ENCODE results near the gene ZFP1. TPM values are rescaled to one million over a fixed set of nuclear protein-coding genes. Genes with fewer than 3 reads are reported as not detected.

ZFP1 gene
- total and polyA plus RNA-seq, 3 donors from 2014 or later, result 12.3 to 14.6 (median 14.0) TPM

GRCh38 chr16:75101635-75102034 lies 46.7 kb upstream of the ZFP1 start:
- H3K36me3 ChIP-seq (ENCODE audit: low read depth, missing control alignments), result no peaks in the 10 kb centered on the region
- no peaks in the 10 kb centered on the region for H3K9me3 ChIP-seq
- H3K27me3 ChIP-seq, result no peaks in the 10 kb centered on the region
- no peak overlapping the region for H3K4me3 ChIP-seq
- TF ChIP-seq POLR2A (IDR thresholded peaks at IDR 0.05), result no peak
- TF ChIP-seq, protein P1, sequence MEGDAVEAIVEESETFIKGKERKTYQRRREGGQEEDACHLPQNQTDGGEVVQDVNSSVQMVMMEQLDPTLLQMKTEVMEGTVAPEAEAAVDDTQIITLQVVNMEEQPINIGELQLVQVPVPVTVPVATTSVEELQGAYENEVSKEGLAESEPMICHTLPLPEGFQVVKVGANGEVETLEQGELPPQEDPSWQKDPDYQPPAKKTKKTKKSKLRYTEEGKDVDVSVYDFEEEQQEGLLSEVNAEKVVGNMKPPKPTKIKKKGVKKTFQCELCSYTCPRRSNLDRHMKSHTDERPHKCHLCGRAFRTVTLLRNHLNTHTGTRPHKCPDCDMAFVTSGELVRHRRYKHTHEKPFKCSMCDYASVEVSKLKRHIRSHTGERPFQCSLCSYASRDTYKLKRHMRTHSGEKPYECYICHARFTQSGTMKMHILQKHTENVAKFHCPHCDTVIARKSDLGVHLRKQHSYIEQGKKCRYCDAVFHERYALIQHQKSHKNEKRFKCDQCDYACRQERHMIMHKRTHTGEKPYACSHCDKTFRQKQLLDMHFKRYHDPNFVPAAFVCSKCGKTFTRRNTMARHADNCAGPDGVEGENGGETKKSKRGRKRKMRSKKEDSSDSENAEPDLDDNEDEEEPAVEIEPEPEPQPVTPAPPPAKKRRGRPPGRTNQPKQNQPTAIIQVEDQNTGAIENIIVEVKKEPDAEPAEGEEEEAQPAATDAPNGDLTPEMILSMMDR (IDR thresholded peaks at IDR 0.05), result no peak
- intact Hi-C loops (cut with DNase I; ENCODE audit: low total_unique reads), result no loop called here
- H3K27ac ChIP-seq, result no peak overlapping the region
- WGBS, 2 donors, result 92 to 97% methylated on average over 2 to 3 of the region's 3 CpGs
- no peak for DNase-seq
- H3K4me1 ChIP-seq, result peaks cover 21% of the 10 kb centered on the region

DNA sequence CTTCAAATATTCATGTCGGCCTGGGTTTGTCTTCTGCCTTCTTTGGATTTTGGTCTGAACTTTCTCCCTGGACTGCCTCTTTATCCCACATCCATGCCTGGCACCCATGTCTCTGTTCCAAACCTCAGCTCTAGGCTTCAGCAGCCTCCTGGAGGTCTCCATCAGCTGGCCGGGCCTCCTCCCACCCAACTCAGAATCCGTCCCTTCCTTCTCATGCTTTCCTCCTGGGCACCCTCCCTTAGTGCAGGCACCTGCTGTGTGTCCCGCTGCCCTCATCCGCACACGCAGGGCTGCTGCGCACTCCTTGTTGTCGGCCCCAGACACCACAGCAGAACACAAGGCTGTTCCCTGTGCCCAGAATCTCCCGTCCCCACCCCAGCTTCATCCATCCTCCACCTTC lies 45.7 kb upstream of the ZFP1 start:
- Histone ChIP-seq H3K27me3 (no peaks in the 10 kb centered on the region), H3K4me1 (peaks cover 19% of the 10 kb centered on the region), H3K4me3 (no peak overlapping the region), H3K36me3 (ENCODE audit: low read depth, missing control alignments) (no peaks in the 10 kb centered on the region), H3K9me3 (no peaks in the 10 kb centered on the region), H3K27ac (no peak overlapping the region)
- 88 to 95% methylated on average over 9 of the region's 9 CpGs for WGBS, 2 donors
- intact Hi-C loops (cut with DNase I; ENCODE audit: low total_unique reads), result no loop called here
- no peak for DNase-seq
- TF ChIP-seq, protein P1 (IDR thresholded peaks at IDR 0.05), result no peak
- no peak for TF ChIP-seq POLR2A (IDR thresholded peaks at IDR 0.05)

- DNase-seq, result no peak
- Histone ChIP-seq H3K27ac (no peak overlapping the region), H3K4me1 (peaks cover 13% of the 10 kb centered on the region), H3K4me3 (no peak overlapping the region), H3K27me3 (no peaks in the 10 kb centered on the region), H3K9me3 (no peaks in the 10 kb centered on the region), H3K36me3 (ENCODE audit: low read depth, missing control alignments) (no peaks in the 10 kb centered on the region)
- intact Hi-C loops (cut with DNase I; ENCODE audit: low total_unique reads), result no loop called here
- WGBS, 2 donors, result 92 to 97% methylated on average over 5 of the region's 5 CpGs
- TF ChIP-seq, protein P1 (IDR thresholded peaks at IDR 0.05), result no peak
- TF ChIP-seq POLR2A (IDR thresholded peaks at IDR 0.05), result no peak
Observed at GRCh38 chr16:75103994-75104393, 44.3 kb upstream of the ZFP1 start.

DNA sequence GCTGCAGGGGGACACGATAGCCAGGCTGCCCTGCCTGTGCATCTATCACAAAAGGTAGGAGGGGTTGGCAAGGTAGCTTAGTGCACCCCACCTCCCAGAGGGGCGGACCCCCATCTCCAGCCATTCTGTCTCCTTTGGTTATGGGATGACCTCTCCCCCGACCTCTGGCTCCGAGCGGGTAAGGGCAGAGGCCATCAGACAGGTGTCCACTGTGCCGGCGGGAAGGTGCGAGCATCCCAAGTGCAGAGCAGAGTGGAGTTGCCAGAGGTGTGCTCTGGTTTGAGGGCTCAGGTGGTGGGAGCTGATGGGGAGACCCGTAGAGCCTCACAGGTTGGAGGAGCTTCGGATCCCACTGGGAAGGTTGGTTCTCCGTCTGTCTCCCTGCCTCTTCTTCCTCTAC lies 43.5 kb upstream of the ZFP1 start:
- no peak for DNase-seq
- TF ChIP-seq, protein P1 (IDR thresholded peaks at IDR 0.05), result no peak
- TF ChIP-seq POLR2A (IDR thresholded peaks at IDR 0.05), result no peak
- WGBS, 2 donors, result 94 to 96% methylated on average over 8 to 11 of the region's 11 CpGs
- Histone ChIP-seq H3K36me3 (ENCODE audit: low read depth, missing control alignments) (no peaks in the 10 kb centered on the region), H3K27me3 (no peaks in the 10 kb centered on the region), H3K27ac (no peak overlapping the region), H3K4me1 (peaks cover 15% of the 10 kb centered on the region), H3K9me3 (no peaks in the 10 kb centered on the region), H3K4me3 (no peak overlapping the region)
- intact Hi-C loops (cut with DNase I; ENCODE audit: low total_unique reads), result no loop called here

DNA sequence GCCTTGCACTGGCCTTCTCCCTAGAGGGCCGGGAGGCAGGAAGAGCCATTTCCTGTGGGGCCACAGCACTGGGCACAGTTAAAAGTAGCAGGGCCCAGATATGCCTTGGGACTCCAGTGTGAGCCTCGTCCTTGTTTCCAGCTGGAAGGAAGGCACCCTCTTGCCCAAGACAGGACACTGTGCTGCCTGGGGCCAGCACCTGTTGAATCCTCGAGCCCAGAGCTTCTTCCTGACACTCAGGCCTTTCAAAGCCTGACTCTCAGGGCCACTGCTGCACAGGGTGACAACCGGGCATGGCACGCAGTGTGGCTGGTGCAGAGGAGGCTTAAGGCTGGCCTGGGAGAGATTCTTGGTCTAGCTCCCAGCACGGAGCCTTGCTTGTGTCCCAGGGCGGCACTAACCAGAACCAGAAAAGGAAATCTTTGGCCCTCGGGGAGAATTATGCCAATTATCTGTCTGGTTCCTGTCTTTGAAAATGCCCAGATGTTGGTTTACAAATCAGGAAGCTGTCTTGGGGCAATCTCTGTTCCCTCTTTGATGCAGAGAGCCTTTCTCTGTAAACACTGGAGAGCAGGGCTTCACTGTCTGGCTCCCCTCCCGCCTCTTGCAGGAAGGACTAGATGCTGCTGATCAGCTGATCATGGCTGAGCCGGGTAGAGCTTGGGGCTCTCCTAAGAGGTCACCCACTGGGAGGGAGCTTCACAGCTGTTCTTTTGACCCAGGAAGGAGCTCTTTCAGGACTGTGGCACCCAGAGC lies 42.8 kb upstream of the ZFP1 start:
- TF ChIP-seq, protein P1 (IDR thresholded peaks at IDR 0.05), result no peak
- TF ChIP-seq POLR2A (IDR thresholded peaks at IDR 0.05), result no peak
- 72 to 88% methylated on average over 6 to 10 of the region's 10 CpGs for WGBS, 2 donors
- Histone ChIP-seq H3K27ac (peak overlapping the region in 1 of 2 donors; percentile 39), H3K9me3 (no peaks in the 10 kb centered on the region), H3K4me1 (peaks cover 22% of the 10 kb centered on the region), H3K27me3 (no peaks in the 10 kb centered on the region), H3K4me3 (no peak overlapping the region), H3K36me3 (ENCODE audit: low read depth, missing control alignments) (no peaks in the 10 kb centered on the region)
- DNase-seq, result no peak
- intact Hi-C loops (cut with DNase I; ENCODE audit: low total_unique reads), result no loop called here
